ENCODE data around the gene TSPAN13. TPM values are rescaled to one million over a fixed set of nuclear protein-coding genes. Genes with fewer than 3 reads are reported as not detected.

The TSPAN13 gene
- total RNA-seq, 6 donors from 2014 or later, result 16.8 to 178 (median 139) TPM

DNA sequence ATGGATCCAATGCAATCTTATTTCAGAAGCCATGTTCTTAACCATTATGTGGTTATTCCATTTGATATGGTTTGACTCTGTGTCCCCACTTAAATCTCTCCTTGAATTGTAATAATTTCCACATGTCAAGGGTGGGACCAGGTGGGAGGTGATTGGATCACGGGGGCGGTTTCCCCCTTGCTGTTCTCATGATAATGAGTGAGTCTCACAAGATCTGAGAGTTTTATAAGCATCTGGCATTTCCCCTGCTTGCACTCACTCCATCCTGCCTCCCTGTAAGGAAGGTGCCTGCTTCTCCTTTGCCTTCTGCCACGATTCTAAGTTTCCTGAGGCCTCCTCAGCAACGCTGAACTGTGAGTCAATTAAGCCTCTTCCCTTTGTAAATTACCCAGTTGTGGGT is 32.0 kb upstream of the TSPAN13 start:
- ATAC-seq (ENCODE audit: low FRiP score in 2 of 2), result no peak
- no peak for DNase-seq
- Histone ChIP-seq H3K27ac (no peak overlapping the region), H3K4me3 (no peak overlapping the region), H3K9me3 (no peaks in the 10 kb centered on the region), H3K36me3 (no peaks in the 10 kb centered on the region), H3K4me1 (no peaks in the 10 kb centered on the region), H3K27me3 (no peaks in the 10 kb centered on the region)
- TF ChIP-seq EP300 (IDR thresholded peaks at IDR 0.05) (no peak), POLR2A (IDR thresholded peaks at IDR 0.05) (no peak), POLR2AphosphoS5 (IDR thresholded peaks at IDR 0.05) (no peak)
- TF ChIP-seq, protein P1, sequence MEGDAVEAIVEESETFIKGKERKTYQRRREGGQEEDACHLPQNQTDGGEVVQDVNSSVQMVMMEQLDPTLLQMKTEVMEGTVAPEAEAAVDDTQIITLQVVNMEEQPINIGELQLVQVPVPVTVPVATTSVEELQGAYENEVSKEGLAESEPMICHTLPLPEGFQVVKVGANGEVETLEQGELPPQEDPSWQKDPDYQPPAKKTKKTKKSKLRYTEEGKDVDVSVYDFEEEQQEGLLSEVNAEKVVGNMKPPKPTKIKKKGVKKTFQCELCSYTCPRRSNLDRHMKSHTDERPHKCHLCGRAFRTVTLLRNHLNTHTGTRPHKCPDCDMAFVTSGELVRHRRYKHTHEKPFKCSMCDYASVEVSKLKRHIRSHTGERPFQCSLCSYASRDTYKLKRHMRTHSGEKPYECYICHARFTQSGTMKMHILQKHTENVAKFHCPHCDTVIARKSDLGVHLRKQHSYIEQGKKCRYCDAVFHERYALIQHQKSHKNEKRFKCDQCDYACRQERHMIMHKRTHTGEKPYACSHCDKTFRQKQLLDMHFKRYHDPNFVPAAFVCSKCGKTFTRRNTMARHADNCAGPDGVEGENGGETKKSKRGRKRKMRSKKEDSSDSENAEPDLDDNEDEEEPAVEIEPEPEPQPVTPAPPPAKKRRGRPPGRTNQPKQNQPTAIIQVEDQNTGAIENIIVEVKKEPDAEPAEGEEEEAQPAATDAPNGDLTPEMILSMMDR (IDR thresholded peaks at IDR 0.05), result no peak
- 73 to 77% methylated on average over 4 of the region's 4 CpGs for WGBS, 2 donors

DNA sequence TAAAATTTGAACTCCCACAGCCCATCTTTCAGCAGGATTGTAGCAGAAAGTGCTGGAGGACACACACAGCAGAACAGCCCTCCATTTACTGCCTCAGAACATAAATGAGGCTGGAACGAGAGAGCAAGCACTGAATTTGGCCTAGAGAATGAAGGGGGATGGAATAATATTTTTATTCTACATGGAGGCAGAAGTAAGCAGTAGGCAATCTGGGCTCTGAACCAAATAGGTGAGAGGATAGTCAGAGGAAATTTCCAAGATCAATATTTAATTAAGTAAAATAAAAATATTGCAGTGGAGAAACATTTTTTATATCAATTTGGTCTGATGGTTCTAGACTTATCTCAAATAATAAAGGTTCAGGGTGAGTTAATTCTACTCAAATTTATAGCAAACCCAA is 29.2 kb upstream of the TSPAN13 start:
- Histone ChIP-seq H3K36me3 (no peaks in the 10 kb centered on the region), H3K4me3 (no peak overlapping the region), H3K9me3 (no peaks in the 10 kb centered on the region), H3K4me1 (no peaks in the 10 kb centered on the region), H3K27ac (no peak overlapping the region), H3K27me3 (no peaks in the 10 kb centered on the region)
- DNase-seq, result no peak
- 83 to 88% methylated on average over 1 of the region's 1 CpG for WGBS, 2 donors
- no peak for ATAC-seq (ENCODE audit: low FRiP score in 2 of 2)
- no peak for TF ChIP-seq POLR2A (IDR thresholded peaks at IDR 0.05)
- no peak for TF ChIP-seq POLR2AphosphoS5 (IDR thresholded peaks at IDR 0.05)
- TF ChIP-seq, protein P1 (IDR thresholded peaks at IDR 0.05), result no peak
- no peak for TF ChIP-seq EP300 (IDR thresholded peaks at IDR 0.05)

DNA sequence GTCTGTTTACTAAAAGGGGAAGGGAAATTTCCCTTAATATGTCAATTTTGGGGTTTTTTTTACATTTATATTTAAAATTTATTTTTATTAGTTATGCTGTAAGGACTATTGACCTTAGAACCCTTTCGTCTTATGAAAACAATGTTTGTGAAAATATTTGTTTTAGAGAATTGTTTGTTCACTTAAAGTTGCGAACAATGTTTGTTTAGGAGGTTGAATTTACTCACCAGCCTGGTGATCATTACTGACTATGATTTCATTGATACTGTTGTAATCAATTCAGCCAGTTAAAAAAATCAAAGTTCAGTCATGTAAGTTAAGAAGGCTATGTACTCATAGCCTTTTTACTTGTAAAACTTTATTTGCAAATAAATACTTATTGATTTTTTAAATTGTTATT is 27.4 kb upstream of the TSPAN13 start:
- Histone ChIP-seq H3K27me3 (no peaks in the 10 kb centered on the region), H3K36me3 (no peaks in the 10 kb centered on the region), H3K4me3 (no peak overlapping the region), H3K27ac (no peak overlapping the region), H3K9me3 (no peaks in the 10 kb centered on the region), H3K4me1 (no peaks in the 10 kb centered on the region)
- ATAC-seq (ENCODE audit: low FRiP score in 2 of 2) (no peak), DNase-seq (no peak)
- no peak for TF ChIP-seq EP300 (IDR thresholded peaks at IDR 0.05)
- TF ChIP-seq, protein P1 (IDR thresholded peaks at IDR 0.05), result no peak
- TF ChIP-seq POLR2A (IDR thresholded peaks at IDR 0.05), result no peak
- TF ChIP-seq POLR2AphosphoS5 (IDR thresholded peaks at IDR 0.05), result no peak
- WGBS, 2 donors, result 75 to 80% methylated on average over 2 of the region's 2 CpGs

DNA sequence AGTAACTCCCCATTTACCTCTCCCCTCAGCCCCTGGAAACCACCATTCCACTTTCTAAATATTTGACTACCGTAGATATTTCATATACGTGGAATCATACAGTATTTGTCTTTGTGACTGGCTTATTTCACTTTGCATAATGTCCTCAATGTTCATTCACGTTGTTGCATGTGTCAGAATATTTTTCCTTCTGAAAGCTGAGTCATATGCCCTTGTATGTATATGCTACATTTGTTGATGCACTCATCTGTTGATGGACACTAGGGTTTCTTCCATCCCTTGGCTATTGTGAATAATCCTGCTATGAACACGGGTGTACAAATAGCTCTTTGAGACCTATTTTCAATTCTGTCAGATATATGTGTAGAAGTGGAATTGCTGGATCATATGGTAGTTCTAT is 25.8 kb upstream of the TSPAN13 start:
- Histone ChIP-seq H3K27me3 (no peaks in the 10 kb centered on the region), H3K4me3 (no peak overlapping the region), H3K36me3 (no peaks in the 10 kb centered on the region), H3K27ac (no peak overlapping the region), H3K9me3 (no peaks in the 10 kb centered on the region), H3K4me1 (no peaks in the 10 kb centered on the region)
- TF ChIP-seq POLR2AphosphoS5 (IDR thresholded peaks at IDR 0.05) (no peak), POLR2A (IDR thresholded peaks at IDR 0.05) (no peak), EP300 (IDR thresholded peaks at IDR 0.05) (no peak)
- TF ChIP-seq, protein P1 (IDR thresholded peaks at IDR 0.05), result no peak
- ATAC-seq (ENCODE audit: low FRiP score in 2 of 2) (no peak), DNase-seq (no peak)
- WGBS, 2 donors, result 88 to 89% methylated on average over 4 of the region's 4 CpGs

DNA sequence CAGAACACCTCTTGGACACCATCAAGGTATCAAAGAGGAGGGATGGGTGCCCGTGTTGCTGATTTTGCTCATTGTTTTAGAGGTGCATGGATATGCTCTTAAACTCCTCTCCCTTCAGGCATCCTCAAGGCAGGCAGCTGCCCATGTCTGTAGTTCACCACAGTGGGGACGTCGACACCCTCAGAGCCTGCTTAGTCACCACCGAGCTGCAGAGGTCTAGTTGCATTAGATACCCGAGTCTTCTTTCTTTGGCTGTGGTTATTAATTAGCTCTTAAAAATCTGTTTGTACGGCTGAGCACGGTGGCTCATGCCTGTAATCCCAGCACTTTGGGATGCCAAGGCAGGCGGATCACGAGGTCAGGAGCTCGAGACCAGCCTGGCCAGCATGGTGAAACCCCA is 24.7 kb upstream of the TSPAN13 start:
- H3K4me3 ChIP-seq, result no peak overlapping the region
- H3K27ac ChIP-seq, result no peak overlapping the region
- no peaks in the 10 kb centered on the region for H3K4me1 ChIP-seq
- H3K36me3 ChIP-seq, result no peaks in the 10 kb centered on the region
- 94 to 95% methylated on average over 9 to 10 of the region's 10 CpGs for WGBS, 2 donors
- no peaks in the 10 kb centered on the region for H3K9me3 ChIP-seq
- no peak for DNase-seq
- TF ChIP-seq EP300 (IDR thresholded peaks at IDR 0.05), result no peak
- no peaks in the 10 kb centered on the region for H3K27me3 ChIP-seq
- no peak for ATAC-seq (ENCODE audit: low FRiP score in 2 of 2)
